HG03378 (cell line): ENCODE data around the gene DPPA2.

Source experiments
- ATAC-seq: cut with Tn5 transposase; IDR thresholded peaks from one replicate; pipeline ENCODE4 v1.9.1; 2021; ENCODE audit warnings: mild to moderate bottlenecking, moderate library complexity; ENCODE audit not compliant: unreplicated experiment

Gene DPPA2

GRCh38 chr3:109325657-109326056 lies 9.3 kb upstream of the DPPA2 start:
- ATAC-seq = no peak

- ATAC-seq = no peak
These were observed 8.8 kb upstream of the DPPA2 start for GRCh38 chr3:109325109-109325508.

DNA sequence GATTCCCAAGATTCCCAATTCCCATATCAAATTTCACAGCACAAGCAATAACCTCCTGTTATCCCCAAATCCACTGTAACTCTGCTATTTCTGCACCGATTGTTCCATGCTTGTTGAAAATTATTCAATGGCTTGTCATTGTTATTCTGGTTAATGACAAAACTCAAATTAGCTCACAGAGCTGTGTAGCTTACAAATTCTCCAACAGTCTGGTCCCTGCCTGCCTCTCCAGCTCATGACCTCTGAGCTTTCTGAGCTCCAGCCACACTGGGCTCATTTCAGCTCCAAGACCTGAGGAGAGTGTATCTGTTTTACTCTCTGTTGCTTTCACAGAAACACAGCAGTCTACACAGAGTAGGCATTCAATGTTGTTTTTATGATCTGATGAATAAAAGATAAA lies 3.3 kb downstream of the DPPA2 start:
- no peak for ATAC-seq

- ATAC-seq = no peak
These were observed 18.8 kb downstream of the DPPA2 start for GRCh38 chr3:109297496-109297895.

- no peak for ATAC-seq
These were observed 32.2 kb downstream of the DPPA2 start for GRCh38 chr3:109284071-109284470.

DNA sequence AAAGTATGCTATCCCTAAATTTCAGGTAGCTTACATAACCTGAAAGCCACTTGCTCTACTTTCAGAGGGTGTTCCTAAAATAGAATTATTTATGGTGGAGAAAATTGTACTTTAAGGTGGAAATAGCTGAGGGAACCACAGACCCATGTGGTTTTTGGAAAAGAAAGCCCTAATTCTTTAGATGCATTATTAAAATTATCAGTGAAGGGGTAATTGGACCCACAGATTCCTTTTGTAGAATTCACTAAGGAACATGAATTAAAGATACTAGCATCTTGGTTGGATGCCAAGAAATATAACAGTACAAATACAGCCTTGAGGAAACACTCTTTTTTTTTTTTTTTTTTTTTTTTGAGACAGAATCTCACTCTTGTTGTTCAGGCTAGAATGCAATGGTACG lies 37.8 kb downstream of the DPPA2 start:
- ATAC-seq = no peak

DNA sequence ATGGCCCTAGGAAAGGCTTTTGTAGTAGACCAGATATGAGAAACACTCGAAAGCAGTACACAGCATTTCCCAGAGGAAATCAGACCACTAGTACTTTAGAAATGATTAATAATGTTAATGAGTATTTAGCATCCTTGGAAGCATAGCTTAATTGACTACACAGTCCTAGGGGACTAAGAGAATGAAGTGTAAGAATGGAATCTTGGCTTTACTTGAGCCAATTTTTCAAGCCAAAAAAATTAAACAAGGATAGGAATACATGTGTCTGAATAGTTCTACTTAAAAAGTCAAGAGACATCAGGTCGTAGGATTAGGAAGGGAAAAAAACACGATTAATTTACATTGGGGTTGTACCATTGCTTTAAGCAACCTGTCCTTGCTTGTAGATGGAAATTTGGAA lies 38.2 kb downstream of the DPPA2 start:
- no peak for ATAC-seq

- ATAC-seq = no peak
These were observed 40.5 kb downstream of the DPPA2 start for GRCh38 chr3:109275702-109276293.

GRCh38 chr3:109270779-109271178 lies 45.5 kb downstream of the DPPA2 start:
- ATAC-seq = no peak

DNA sequence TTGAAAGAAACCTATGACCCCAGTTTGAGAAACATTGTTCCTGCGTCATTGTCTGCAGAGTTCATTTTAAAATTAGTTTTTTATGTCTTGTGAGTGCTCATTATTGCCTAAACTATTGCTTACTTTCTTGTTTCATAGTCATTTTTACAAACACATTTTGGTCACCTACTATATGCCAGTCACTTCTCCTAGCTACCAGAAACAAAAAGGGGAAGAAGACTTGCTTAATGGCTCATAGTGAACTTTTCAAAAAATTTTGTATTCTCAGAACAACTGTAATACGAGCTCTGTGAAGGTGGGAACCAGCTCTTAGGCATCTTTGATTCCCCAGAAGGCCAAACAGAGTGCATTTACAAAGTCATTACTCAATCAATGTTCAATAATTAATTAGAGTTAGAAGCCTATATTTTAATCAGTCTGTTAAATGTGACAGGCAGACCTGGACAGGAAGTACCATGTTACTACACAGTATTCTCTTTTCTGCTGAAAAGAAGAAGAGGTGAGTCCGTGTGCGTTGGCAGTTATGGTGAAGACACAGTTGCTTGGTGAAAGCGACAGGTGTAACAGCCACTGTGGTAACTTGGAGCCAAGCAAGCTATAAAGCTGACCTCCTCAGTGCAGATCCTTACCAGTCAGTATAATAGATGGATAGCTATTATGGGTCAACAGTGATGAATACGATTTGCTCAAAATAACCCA lies 46.6 kb downstream of the DPPA2 start:
- no peak for ATAC-seq

GRCh38 chr3:109268181-109268580 lies 48.1 kb downstream of the DPPA2 start:
- ATAC-seq = no peak

- no peak for ATAC-seq
These were observed 51.0 kb downstream of the DPPA2 start for GRCh38 chr3:109265295-109265694.

- ATAC-seq = no peak
These were observed 59.0 kb downstream of the DPPA2 start for GRCh38 chr3:109257269-109257668.

GRCh38 chr3:109254770-109255169 lies 61.5 kb downstream of the DPPA2 start:
- no peak for ATAC-seq

DNA sequence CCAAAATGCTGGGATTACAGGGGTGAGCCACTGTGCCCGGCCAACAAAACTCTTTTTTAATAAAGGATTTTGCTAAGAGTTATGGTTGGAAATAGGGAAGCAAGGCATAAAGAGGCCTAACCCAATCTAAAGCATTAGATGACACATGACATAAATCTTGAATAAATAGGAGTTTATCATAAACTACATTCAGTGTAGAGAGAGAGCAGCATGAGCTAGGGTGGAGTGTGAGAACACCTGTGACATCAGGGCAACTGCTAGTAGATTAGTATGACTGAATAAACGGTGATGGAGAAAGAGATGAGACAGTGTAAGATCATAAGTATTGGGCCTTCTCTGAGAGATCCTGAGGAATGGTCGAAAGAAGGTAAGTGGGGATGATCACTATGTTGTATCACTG lies 63.7 kb downstream of the DPPA2 start:
- ATAC-seq = no peak
